ENCODE data around the gene FHIT.

GRCh38 chr3:60600848-60601247, 650.4 kb downstream of the FHIT start:
- TF ChIP-seq CTCF (IDR thresholded peaks at IDR 0.05), result no peak
- no peak for TF ChIP-seq POLR2A (IDR thresholded peaks at IDR 0.05)
